ENCODE data around the gene WBP1L.

The WBP1L gene

DNA sequence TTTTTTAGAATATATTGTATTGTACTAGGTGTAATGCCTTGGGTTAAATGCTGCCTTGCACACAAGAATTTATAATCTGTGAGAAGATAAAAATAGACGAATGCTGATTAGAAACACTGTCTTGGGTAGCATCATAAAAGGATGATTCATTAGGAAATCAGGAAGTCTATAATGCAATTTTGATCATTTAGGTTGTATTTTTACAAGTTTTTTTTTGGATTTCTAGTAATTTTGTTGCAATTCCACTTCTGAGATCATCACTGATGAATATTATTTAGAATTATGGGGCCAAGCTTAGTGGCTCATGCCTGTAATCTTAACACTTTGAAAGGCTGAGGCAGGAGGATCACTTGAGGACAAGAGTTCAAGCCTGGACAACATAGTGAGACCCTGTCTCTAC lies 29.6 kb downstream of the WBP1L start:
- TF ChIP-seq, protein P1, sequence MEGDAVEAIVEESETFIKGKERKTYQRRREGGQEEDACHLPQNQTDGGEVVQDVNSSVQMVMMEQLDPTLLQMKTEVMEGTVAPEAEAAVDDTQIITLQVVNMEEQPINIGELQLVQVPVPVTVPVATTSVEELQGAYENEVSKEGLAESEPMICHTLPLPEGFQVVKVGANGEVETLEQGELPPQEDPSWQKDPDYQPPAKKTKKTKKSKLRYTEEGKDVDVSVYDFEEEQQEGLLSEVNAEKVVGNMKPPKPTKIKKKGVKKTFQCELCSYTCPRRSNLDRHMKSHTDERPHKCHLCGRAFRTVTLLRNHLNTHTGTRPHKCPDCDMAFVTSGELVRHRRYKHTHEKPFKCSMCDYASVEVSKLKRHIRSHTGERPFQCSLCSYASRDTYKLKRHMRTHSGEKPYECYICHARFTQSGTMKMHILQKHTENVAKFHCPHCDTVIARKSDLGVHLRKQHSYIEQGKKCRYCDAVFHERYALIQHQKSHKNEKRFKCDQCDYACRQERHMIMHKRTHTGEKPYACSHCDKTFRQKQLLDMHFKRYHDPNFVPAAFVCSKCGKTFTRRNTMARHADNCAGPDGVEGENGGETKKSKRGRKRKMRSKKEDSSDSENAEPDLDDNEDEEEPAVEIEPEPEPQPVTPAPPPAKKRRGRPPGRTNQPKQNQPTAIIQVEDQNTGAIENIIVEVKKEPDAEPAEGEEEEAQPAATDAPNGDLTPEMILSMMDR (IDR thresholded peaks at IDR 0.05; ENCODE audit: low read depth, low read length, missing control alignments) = no peak
- DNase-seq (ENCODE audit: extremely low read depth, low read depth) = no peak
- no peak overlapping the region for H3K4me3 ChIP-seq (replicated peaks; ENCODE audit: low read depth, low read length)

DNA sequence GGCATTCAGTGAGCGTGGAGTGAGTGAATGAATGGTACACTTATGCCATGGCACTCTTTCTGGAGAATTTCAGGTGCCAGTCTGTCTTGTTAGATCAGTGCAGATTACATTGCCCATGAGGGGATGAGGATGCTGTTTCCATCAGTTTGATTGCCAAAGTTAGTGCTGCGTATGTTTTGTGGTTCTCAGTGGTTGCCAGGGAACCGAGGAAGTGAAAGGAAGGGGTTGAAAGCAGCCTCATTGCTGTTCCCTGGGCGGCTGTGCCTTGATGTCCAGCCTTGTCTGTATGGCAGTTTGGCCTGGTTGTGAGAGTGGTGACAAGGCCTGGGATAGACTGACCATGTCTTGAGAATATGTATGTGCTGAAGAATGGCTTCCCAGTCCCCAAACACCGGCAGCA lies 30.2 kb downstream of the WBP1L start:
- no peak for DNase-seq (ENCODE audit: extremely low read depth, low read depth)
- TF ChIP-seq, protein P1 (IDR thresholded peaks at IDR 0.05; ENCODE audit: low read depth, low read length, missing control alignments) = no peak

DNA sequence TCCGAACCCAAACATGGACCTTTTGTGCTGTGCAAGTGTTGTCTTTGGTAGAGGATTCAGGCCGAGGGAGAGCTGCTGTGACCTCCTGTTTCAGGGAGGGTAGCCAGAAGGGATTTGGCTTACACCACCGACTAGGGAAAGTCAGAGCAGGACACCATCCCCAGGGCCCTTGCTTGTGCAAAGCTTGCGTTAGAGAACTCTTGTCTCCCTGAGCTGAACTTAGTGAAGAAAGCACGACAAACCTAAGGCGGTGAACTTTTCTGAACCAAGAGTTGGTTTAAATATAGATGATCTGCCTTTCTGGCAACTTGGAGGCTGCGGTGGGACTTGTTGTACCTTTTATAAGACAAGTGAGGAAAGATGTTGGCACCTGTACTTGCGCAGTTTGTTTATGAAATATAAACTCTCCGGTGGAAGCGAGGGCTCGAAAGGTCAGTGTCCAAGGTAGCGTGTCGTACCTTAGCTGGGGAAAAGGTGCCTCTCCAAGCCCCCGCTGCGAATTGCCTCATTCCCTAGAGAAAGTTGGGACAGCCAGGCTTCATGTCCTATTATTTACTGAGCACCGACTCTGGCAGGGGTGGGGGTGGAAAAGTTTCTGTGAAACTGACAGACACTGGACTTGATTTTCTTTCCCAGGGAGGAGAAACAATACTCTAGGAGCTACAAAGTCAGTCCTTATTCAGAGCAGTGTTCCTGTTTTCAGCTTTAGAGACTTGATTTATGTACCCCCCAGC lies 31.6 kb downstream of the WBP1L start:
- H3K4me3 ChIP-seq (replicated peaks; ENCODE audit: low read depth, low read length) = peak overlapping the region; percentile 35
- DNase-seq (ENCODE audit: extremely low read depth, low read depth) = no peak

More for the DNA sequence above, 30.2 kb downstream of the WBP1L start:
- no peak overlapping the region for H3K4me3 ChIP-seq (replicated peaks; ENCODE audit: low read depth, low read length)

DNA sequence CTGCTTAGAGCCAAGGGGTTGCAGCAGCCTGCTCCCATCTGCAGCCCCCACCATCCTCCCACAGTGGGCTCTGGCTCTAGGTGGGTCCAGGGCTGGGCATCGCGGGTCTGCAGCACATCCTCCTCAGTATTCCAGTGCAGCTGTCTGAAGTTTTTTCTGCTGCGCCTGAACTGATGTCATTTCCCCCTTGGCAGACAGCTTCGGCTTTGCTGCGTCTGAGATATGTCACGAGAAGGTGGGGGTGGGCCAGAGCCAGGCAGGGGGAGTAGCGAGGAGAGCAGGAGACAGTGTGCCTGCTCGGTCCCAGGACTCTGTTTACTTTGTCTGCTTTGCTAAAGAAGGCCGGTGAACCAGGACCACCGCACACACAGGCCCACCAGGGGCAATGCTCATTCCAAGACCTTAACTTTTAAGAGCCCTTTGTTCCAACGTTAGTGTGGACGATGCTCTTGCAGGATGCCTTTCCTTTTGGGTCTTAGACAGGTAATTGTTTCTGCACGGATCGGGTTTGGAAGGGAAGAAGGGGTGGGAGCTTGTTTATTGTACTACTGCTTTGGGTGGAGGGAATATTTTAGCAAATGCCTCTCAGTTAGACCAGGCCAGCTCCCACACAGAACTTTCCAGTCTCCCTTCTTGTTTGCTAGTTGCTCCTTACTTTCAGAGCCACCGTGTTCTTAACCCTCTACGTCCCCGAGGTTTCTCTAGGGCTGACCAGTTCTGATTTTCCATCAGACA lies 32.4 kb downstream of the WBP1L start:
- peak overlapping the region; percentile 35 for H3K4me3 ChIP-seq (replicated peaks; ENCODE audit: low read depth, low read length)
- no peak for DNase-seq (ENCODE audit: extremely low read depth, low read depth)

More for the DNA sequence above, 31.6 kb downstream of the WBP1L start:
- TF ChIP-seq, protein P1 (IDR thresholded peaks at IDR 0.05; ENCODE audit: low read depth, low read length, missing control alignments) = no peak

DNA sequence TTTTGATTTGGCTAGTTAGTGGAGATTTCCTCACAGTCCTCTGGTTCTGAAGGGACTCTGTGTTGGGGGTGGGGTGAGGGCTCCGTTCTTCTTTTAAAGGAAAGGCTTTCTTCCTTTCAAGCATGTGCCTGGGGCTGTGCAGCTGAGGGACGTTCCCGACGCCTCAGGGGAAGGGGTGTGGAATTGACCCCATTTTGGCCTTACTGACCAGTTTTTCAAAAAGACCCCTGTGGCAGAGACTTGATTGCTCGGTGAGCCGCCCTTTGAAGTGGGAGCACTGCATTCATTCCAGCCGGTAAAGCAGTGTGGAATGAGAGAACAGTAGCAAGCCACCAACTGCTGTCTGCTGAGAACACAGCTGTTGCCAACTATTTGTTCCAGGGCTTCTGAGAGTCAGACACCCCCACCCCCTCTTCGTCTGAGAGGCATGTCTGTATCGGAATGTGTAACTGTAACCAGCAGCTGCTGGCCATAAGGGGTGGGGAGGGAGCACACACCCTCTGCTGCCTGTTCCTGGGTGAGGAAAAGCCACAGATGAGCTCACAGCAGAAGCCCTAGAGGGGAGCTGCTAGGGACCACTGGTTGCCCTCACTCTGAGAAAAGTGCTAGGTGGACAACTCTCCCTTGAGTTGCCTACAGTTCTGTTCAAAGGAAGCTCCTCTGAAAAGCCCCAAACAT lies 33.2 kb downstream of the WBP1L start:
- peak; percentile 90 for DNase-seq (ENCODE audit: extremely low read depth, low read depth)
- H3K4me3 ChIP-seq (replicated peaks; ENCODE audit: low read depth, low read length) = peak overlapping the region; percentile 35
- TF ChIP-seq, protein P1 (IDR thresholded peaks at IDR 0.05; ENCODE audit: low read depth, low read length, missing control alignments) = no peak

More for the DNA sequence above, 32.4 kb downstream of the WBP1L start:
- TF ChIP-seq, protein P1 (IDR thresholded peaks at IDR 0.05; ENCODE audit: low read depth, low read length, missing control alignments) = no peak

DNA sequence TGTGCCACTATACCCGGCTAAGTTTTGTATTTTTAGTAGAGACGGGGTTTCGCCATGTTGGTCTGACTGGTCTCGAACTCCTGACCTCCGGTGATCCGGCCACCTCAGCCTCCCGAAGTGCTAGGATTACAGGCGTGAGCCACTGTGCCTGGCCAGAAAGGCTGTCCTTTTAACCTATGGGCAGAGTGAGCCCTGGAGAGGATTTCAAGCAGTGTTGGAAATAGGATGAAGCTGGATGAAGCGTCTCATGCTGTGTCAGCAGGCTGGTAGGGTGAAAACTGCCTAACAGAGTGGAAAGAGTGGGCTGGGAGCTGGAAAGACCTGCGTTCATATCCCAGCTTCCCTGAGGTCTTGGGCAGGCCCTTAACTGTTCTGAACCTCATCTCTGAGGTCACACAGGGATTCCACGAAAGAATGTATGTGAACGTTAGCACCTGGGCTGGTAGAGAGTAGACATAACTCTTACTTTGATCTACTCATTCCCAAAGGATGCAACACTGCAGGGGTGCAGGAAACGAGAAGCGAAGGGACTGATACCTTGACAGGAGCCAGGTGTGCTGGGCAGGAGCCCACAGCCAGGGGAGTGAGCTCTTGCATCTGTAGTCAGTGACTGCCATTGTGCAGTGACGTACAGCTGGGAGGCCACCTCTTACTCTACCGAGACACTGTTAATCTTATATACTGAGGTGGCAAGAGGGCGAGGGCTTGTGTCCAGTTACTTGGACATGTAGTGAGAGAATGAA lies 34.1 kb downstream of the WBP1L start:
- no peak overlapping the region for H3K4me3 ChIP-seq (replicated peaks; ENCODE audit: low read depth, low read length)
- TF ChIP-seq, protein P1 (IDR thresholded peaks at IDR 0.05; ENCODE audit: low read depth, low read length, missing control alignments) = no peak
- DNase-seq (ENCODE audit: extremely low read depth, low read depth) = no peak

All from HFF-Myc (cell line).